HepG2 (cell line): Measurements from ENCODE around the gene DNAJC1. TPM values are rescaled to one million over a fixed set of nuclear protein-coding genes. Genes with fewer than 3 reads are reported as not detected.

Experiments used
- CEBPB ChIP-seq: IDR thresholded peaks from 2 replicates; pipeline ENCODE4 v1.6.1; 2011; ENCODE audit warnings: low read depth, low read length, improper control_type of control experiment, borderline replicate concordance
- DNMT1 ChIP-seq: sonication (generic); formaldehyde crosslinking; IDR thresholded peaks from 2 replicates; pipeline ENCODE4 v1.5.1; 2020; ENCODE audit warnings: mild to moderate bottlenecking, missing genetic modification reagents
- HMG20A ChIP-seq: IDR thresholded peaks from 2 replicates; pipeline ENCODE4 v1.6.1; 2016; ENCODE audit warnings: borderline replicate concordance
- JUND ChIP-seq: sonication (generic); formaldehyde crosslinking; IDR thresholded peaks from 2 replicates; pipeline ENCODE4 v1.8.0; 2022; ENCODE audit warnings: mild to moderate bottlenecking, missing genetic modification reagents
- KLF9 ChIP-seq: IDR thresholded peaks from 2 replicates; pipeline ENCODE4 v1.6.1; 2016; ENCODE audit warnings: low read depth
- MAX ChIP-seq: IDR thresholded peaks from 2 replicates; pipeline ENCODE4 v1.6.1; 2012; ENCODE audit warnings: inconsistent platforms
- MEIS1 ChIP-seq: sonication (generic); formaldehyde crosslinking; IDR thresholded peaks from 2 replicates; pipeline ENCODE4 v1.9.0; 2021; ENCODE audit warnings: mild to moderate bottlenecking, missing genetic modification reagents, moderate library complexity, borderline replicate concordance
- NAIF1 ChIP-seq: sonication (generic); formaldehyde crosslinking; IDR thresholded peaks from 2 replicates; pipeline ENCODE4 v1.5.0; 2020; ENCODE audit warnings: mild to moderate bottlenecking, missing genetic modification reagents, borderline replicate concordance
- RBM39 ChIP-seq: fragments of 200-400 bp; formaldehyde crosslinking; IDR thresholded peaks from one replicate; pipeline ENCODE4 v1.6.1; 2018; ENCODE audit warnings: antibody characterized with exemption, mild to moderate bottlenecking, low read depth, low read length; ENCODE audit not compliant: poor library complexity, severe bottlenecking
- SMAD3 ChIP-seq: sonication (generic); formaldehyde crosslinking; IDR thresholded peaks from 2 replicates; pipeline ENCODE4 v1.4.0; 2020; ENCODE audit warnings: missing genetic modification reagents
- SNAI1 ChIP-seq: sonication (generic); formaldehyde crosslinking; IDR thresholded peaks from 2 replicates; pipeline ENCODE4 v1.5.0; 2020; ENCODE audit warnings: mild to moderate bottlenecking, missing genetic modification reagents, borderline replicate concordance
- SP4 ChIP-seq: sonication (generic); formaldehyde crosslinking; IDR thresholded peaks from 2 replicates; pipeline ENCODE4 v1.8.1; 2023; ENCODE audit warnings: mild to moderate bottlenecking, missing genetic modification reagents
- TARDBP ChIP-seq: sonication (generic); formaldehyde crosslinking; IDR thresholded peaks from 2 replicates; pipeline ENCODE4 v1.8.0; 2022; ENCODE audit warnings: mild to moderate bottlenecking, missing genetic modification reagents
- ZBTB1 ChIP-seq: sonication (generic); formaldehyde crosslinking; IDR thresholded peaks from 2 replicates; pipeline ENCODE4 v1.4.0; 2020; ENCODE audit warnings: missing genetic modification reagents, borderline replicate concordance
- ZBTB7A ChIP-seq: sonication (generic); formaldehyde crosslinking; IDR thresholded peaks from 2 replicates; pipeline ENCODE4 v1.8.0; 2022; ENCODE audit warnings: mild to moderate bottlenecking, missing genetic modification reagents
- ZMYM3 ChIP-seq: sonication (generic); formaldehyde crosslinking; IDR thresholded peaks from 2 replicates; pipeline ENCODE4 v1.5.1; 2020; ENCODE audit warnings: mild to moderate bottlenecking, missing genetic modification reagents
- ZNF747 ChIP-seq: sonication (generic); formaldehyde crosslinking; IDR thresholded peaks from 2 replicates; pipeline ENCODE4 v1.8.1; 2023; ENCODE audit warnings: missing genetic modification reagents, mild to moderate bottlenecking, borderline replicate concordance
- ZNF83 ChIP-seq: sonication (generic); formaldehyde crosslinking; IDR thresholded peaks from 2 replicates; pipeline ENCODE4 v1.4.0; 2020; ENCODE audit warnings: missing genetic modification reagents, mild to moderate bottlenecking, borderline replicate concordance
- polyA plus RNA-seq, 8 experiments: library from polyadenylated mRNA; depleted of rRNA in 3 of 8; stranded (reverse) in 7 of 8; unstranded in 1 of 8; fragments of >200 nt; fragmentation: Illumina TruSeq in 4 of 8; extraction: Trizol in 4 of 8; gene quantifications; 2 replicates each; pipeline versions ENCODE4 v1.2.1 to v1.2.3, GENCODE V29; 2011 to 2016; ENCODE audit warnings: low read depth in 4 of 8, missing spikeins in 1 of 8, mixed read lengths in 1 of 8; ENCODE audit not compliant: insufficient read depth in 1 of 8
- total RNA-seq, 5 experiments: library from RNA; depleted of rRNA; stranded (reverse); fragments of >200 nt; fragmentation: Illumina TruSeq; extraction: Trizol; gene quantifications; 2 replicates each; pipeline ENCODE4 v1.2.3, GENCODE V29; 2016; ENCODE audit warnings: low read depth in 1 of 5
- TF ChIP-seq, protein P1 (sequence below): sonication (generic); formaldehyde crosslinking; IDR thresholded peaks from 2 replicates; pipeline ENCODE4 v1.5.0; 2020; ENCODE audit warnings: mild to moderate bottlenecking, missing genetic modification reagents
- TF ChIP-seq, protein P2 (sequence below): sonication (generic); formaldehyde crosslinking; IDR thresholded peaks from 2 replicates; pipeline ENCODE4 v1.4.0; 2020; ENCODE audit warnings: missing genetic modification reagents
- TF ChIP-seq, protein P3 (sequence below), 2 experiments: fragments of 450-650 bp in 1 of 2; sonication (generic) in 1 of 2; formaldehyde crosslinking; IDR thresholded peaks; 2 replicates each; pipeline versions ENCODE4 v1.5.0 to v1.8.0; 2020 to 2022; ENCODE audit warnings: mild to moderate bottlenecking in 1 of 2, missing genetic modification reagents in 1 of 2

DNAJC1 gene
- total and polyA plus RNA-seq, 2 of the 13 experiments (the other 11 are each of a cell fraction or from before 2014, with no cell fraction given) = 9.9 to 16.6 TPM

DNA sequence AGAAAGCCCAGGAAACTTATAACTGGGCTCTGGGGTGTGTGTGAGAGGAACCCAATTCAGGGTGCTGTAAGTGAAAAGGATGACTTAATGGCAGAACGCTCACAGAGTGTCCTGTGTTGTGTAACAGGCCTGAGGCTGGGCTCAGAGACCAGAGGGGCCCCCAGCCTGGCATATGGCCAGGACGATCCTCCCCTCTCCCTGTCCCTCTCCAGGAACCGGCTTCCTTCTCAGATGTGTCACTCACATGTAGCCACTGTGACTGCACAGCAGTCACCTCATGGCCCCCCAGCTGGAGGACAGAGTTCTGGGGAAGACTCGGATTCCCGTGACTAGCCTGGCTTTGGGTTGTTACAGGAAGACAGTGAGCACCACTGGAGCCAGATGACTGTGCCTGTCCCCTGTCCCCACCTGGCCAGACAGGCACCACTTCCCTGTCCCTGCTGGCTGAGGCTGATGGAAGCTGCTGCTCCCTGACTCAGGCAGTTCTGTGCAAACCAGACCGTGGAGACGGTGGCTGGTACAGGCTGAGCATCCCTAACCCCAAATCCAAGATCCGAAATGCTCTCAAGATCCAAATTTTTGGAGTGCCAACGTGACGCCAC is 249.0 kb downstream of the DNAJC1 start (continued):
- TF ChIP-seq, protein P1, sequence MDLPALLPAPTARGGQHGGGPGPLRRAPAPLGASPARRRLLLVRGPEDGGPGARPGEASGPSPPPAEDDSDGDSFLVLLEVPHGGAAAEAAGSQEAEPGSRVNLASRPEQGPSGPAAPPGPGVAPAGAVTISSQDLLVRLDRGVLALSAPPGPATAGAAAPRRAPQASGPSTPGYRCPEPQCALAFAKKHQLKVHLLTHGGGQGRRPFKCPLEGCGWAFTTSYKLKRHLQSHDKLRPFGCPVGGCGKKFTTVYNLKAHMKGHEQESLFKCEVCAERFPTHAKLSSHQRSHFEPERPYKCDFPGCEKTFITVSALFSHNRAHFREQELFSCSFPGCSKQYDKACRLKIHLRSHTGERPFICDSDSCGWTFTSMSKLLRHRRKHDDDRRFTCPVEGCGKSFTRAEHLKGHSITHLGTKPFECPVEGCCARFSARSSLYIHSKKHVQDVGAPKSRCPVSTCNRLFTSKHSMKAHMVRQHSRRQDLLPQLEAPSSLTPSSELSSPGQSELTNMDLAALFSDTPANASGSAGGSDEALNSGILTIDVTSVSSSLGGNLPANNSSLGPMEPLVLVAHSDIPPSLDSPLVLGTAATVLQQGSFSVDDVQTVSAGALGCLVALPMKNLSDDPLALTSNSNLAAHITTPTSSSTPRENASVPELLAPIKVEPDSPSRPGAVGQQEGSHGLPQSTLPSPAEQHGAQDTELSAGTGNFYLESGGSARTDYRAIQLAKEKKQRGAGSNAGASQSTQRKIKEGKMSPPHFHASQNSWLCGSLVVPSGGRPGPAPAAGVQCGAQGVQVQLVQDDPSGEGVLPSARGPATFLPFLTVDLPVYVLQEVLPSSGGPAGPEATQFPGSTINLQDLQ (CRISPR knock-in tag) = no peak
- TF ChIP-seq SMAD3 (CRISPR knock-in tag) (0 out of 2 replicates have a peak, but pooled peaks have one; percentile 36), KLF9 (CRISPR knock-in tag) (0 out of 2 replicates have a peak, but pooled peaks have one; percentile 52), CEBPB (peak; percentile 91), DNMT1 (CRISPR knock-in tag) (no peak), HMG20A (CRISPR knock-in tag) (peak; percentile 79; the same call in 1 of the 2 replicates), RBM39 (no peak), SP4 (CRISPR knock-in tag) (no peak), JUND (CRISPR knock-in tag) (peak; percentile 36; the same call in 1 of the 2 replicates), ZMYM3 (CRISPR knock-in tag) (0 out of 2 replicates have a peak, but pooled peaks have one; percentile 50), ZBTB7A (CRISPR knock-in tag) (0 out of 2 replicates have a peak, but pooled peaks have one; percentile 29), ZNF83 (CRISPR knock-in tag) (no peak), TARDBP (CRISPR knock-in tag) (peak; percentile 44; the same call in 1 of the 2 replicates), SNAI1 (no peak), ZNF747 (CRISPR knock-in tag) (no peak), NAIF1 (CRISPR knock-in tag) (no peak), MEIS1 (CRISPR knock-in tag) (peak; percentile 76; the same call in 1 of the 2 replicates), ZBTB1 (CRISPR knock-in tag) (no peak), MAX (peak; percentile 63; the same call in 1 of the 2 replicates)
- TF ChIP-seq, protein P2, sequence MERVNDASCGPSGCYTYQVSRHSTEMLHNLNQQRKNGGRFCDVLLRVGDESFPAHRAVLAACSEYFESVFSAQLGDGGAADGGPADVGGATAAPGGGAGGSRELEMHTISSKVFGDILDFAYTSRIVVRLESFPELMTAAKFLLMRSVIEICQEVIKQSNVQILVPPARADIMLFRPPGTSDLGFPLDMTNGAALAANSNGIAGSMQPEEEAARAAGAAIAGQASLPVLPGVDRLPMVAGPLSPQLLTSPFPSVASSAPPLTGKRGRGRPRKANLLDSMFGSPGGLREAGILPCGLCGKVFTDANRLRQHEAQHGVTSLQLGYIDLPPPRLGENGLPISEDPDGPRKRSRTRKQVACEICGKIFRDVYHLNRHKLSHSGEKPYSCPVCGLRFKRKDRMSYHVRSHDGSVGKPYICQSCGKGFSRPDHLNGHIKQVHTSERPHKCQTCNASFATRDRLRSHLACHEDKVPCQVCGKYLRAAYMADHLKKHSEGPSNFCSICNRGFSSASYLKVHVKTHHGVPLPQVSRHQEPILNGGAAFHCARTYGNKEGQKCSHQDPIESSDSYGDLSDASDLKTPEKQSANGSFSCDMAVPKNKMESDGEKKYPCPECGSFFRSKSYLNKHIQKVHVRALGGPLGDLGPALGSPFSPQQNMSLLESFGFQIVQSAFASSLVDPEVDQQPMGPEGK (CRISPR knock-in tag) = peak; percentile 94
- TF ChIP-seq, protein P3, sequence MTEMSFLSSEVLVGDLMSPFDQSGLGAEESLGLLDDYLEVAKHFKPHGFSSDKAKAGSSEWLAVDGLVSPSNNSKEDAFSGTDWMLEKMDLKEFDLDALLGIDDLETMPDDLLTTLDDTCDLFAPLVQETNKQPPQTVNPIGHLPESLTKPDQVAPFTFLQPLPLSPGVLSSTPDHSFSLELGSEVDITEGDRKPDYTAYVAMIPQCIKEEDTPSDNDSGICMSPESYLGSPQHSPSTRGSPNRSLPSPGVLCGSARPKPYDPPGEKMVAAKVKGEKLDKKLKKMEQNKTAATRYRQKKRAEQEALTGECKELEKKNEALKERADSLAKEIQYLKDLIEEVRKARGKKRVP (CRISPR knock-in tag; IDR thresholded peaks at IDR 0.05) = peak in 1 of 2 experiments; percentile 34; a peak in 2 of 4 replicates
- TF ChIP-seq, all 625 proteins: peak for 112
